Chondrocyte (in vitro differentiated cells): ENCODE measurements around the gene CCDC137. TPM values are rescaled to one million over a fixed set of nuclear protein-coding genes. Genes with fewer than 3 reads are reported as not detected.
A peak's percentile ranks its signal among the peaks of the same experiment; 100 is the strongest.
"Not testable (repeated sequence)": the region's sequence is repeated elsewhere in the genome, so short reads cannot be mapped to it uniquely, and the experiment has no call there.

Source experiments
- DNase-seq: peaks from one replicate; pipeline ENCODE4 v3.0.0; 2021; ENCODE audit warnings: mixed read lengths, low spot score
- H3K27ac Mint-ChIP-seq: one replicate; pipeline ENCODE4 v1.8.0; 2021; ENCODE audit warnings: mild to moderate bottlenecking, moderate library complexity, mixed read lengths; ENCODE audit not compliant: unreplicated experiment
- H3K27me3 Mint-ChIP-seq: 2 replicates; pipeline ENCODE4 v1.8.0; 2021; ENCODE audit warnings: low read depth, mixed read lengths
- H3K36me3 Mint-ChIP-seq: 2 replicates; pipeline ENCODE4 v1.8.0; 2021; ENCODE audit warnings: low read depth, mixed read lengths
- H3K4me1 Mint-ChIP-seq: 2 replicates; pipeline ENCODE4 v1.8.0; 2021; ENCODE audit warnings: low read depth, mild to moderate bottlenecking, mixed read lengths
- H3K4me3 Mint-ChIP-seq: one replicate; pipeline ENCODE4 v1.8.0; 2021; ENCODE audit warnings: mild to moderate bottlenecking, moderate library complexity, mixed read lengths; ENCODE audit not compliant: unreplicated experiment
- H3K9me3 Mint-ChIP-seq: 2 replicates; pipeline ENCODE4 v1.8.0; 2021; ENCODE audit warnings: low read depth, mixed read lengths
- long read RNA-seq: library from polyadenylated mRNA; stranded (forward); transcript quantifications from one replicate; pipeline ENCODE4 v2.0.0, GENCODE V29; 2021
- total RNA-seq: library from RNA; stranded (reverse); gene quantifications from 3 replicates; pipeline ENCODE4 v1.2.1, GENCODE V29; 2021
- TF ChIP-seq, protein P1 (sequence below): fragments of 200-600 bp; sonication (generic); IDR thresholded peaks from 2 replicates; pipeline ENCODE4 v1.5.0; 2021; ENCODE audit warnings: antibody characterized with exemption, mild to moderate bottlenecking, moderate library complexity

CCDC137 gene
- 13.8 to 19.1 TPM (median 15.4 TPM) in 3 replicates for total RNA-seq
- long read RNA-seq, transcript CCDC137-201 (6 exons, 2,468 nt): major isoform, 37 of 39 reads
- long read RNA-seq, partial matches to known transcripts: 1 of 39 reads
- long read RNA-seq, other reads (novel, unspliced or antisense): 1 of 39 reads

DNA sequence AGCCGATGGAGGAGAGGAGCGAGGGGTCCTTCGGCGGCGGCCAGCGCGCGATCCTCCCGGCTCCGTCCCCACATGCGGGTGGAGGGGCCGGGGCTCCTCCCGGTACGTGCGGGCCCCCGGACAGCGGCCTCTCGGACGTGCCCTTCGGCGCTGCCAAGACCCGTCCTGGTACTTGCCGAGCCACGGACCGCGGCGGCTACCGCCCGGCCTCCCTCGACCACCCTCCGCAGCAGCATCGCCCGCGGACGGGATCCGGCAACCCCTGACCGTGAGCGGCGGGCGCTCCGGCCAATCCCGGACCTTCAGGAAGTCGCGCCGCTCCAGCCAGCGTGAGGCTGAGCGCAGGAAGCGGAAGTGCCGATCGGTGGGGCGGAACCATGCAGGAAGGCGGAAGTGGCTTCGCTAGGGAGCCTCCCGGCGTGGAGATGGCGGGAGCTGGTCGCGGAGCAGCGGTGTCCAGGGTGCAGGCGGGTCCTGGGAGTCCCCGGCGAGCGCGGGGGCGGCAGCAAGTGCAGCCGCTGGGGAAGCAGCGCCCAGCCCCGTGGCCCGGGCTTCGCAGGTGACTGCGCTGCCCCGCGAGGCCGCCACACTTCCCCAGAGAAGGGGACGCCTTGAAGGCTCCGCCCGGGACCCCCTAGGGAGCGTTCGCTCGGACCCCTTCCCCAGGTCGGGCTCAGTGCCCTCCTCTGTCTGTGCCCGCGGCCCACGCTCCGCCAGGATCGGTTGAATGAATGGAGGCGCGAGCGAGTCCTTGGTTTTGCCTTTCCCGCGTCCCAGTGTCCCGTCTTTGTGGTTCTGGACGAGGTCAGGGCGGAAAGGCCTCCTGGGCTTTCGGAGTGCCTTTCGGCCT is at the start of gene CCDC137, which contains the start of gene OXLD1:
Gene CCDC137, plus strand, starts transcription at position 396 of the 850 bp plus-strand sequence. Its CDS starts 30 bp downstream, at position 426.
Gene OXLD1, minus strand, starts transcription at position 264 of the 850 bp plus-strand sequence. Its CDS starts 28 bp downstream, at position 236.
- TF ChIP-seq, protein P1, sequence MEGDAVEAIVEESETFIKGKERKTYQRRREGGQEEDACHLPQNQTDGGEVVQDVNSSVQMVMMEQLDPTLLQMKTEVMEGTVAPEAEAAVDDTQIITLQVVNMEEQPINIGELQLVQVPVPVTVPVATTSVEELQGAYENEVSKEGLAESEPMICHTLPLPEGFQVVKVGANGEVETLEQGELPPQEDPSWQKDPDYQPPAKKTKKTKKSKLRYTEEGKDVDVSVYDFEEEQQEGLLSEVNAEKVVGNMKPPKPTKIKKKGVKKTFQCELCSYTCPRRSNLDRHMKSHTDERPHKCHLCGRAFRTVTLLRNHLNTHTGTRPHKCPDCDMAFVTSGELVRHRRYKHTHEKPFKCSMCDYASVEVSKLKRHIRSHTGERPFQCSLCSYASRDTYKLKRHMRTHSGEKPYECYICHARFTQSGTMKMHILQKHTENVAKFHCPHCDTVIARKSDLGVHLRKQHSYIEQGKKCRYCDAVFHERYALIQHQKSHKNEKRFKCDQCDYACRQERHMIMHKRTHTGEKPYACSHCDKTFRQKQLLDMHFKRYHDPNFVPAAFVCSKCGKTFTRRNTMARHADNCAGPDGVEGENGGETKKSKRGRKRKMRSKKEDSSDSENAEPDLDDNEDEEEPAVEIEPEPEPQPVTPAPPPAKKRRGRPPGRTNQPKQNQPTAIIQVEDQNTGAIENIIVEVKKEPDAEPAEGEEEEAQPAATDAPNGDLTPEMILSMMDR: no peak
- peak within 1 kb of the TSS; percentile 94 for H3K4me3 Mint-ChIP-seq
- peak; percentile 99 for DNase-seq
- H3K4me1 Mint-ChIP-seq: peaks cover 26% of the 10 kb centered on the region
- no peaks in the 10 kb centered on the region for H3K9me3 Mint-ChIP-seq
- no peaks in the 10 kb centered on the region for H3K27me3 Mint-ChIP-seq
- H3K27ac Mint-ChIP-seq: peak within 1 kb of the TSS; percentile 77
- H3K36me3 Mint-ChIP-seq: peaks cover 3% of the 10 kb centered on the region

DNA sequence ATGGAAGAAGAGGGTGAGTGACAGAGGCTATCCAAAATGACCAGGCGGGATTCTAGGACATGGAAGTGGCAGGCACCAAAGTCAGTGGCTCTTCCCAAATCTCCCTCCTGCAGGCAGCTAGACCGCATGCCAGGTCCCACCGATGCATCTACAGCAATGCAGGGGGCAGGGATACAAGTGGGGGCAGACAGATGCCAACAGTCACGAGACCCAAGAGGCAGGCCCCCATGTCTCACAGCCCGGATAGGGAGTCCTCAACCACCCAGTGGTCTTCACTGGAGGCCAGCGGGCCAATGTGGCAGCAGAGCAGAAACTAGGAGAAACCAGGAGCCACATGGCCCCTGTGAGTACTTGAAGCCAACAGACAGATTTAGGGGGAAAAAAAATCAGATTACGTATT is 49.7 kb upstream of the CCDC137 start:
- no peak for DNase-seq
- Mint-ChIP-seq H3K4me1 (peaks cover 24% of the 10 kb centered on the region), H3K9me3 (no peaks in the 10 kb centered on the region), H3K36me3 (peaks cover 34% of the 10 kb centered on the region), H3K27me3 (no peaks in the 10 kb centered on the region), H3K4me3 (no peak overlapping the region), H3K27ac (no peak overlapping the region)
- TF ChIP-seq, protein P1: no peak

GRCh38 chr17:81618307-81618706 is 48.2 kb upstream of the CCDC137 start:
- peaks cover 36% of the 10 kb centered on the region for H3K36me3 Mint-ChIP-seq
- H3K4me1 Mint-ChIP-seq: peaks cover 24% of the 10 kb centered on the region
- not testable (repeated sequence) for H3K27me3 Mint-ChIP-seq, H3K4me3 Mint-ChIP-seq, H3K9me3 Mint-ChIP-seq, H3K27ac Mint-ChIP-seq, DNase-seq

DNA sequence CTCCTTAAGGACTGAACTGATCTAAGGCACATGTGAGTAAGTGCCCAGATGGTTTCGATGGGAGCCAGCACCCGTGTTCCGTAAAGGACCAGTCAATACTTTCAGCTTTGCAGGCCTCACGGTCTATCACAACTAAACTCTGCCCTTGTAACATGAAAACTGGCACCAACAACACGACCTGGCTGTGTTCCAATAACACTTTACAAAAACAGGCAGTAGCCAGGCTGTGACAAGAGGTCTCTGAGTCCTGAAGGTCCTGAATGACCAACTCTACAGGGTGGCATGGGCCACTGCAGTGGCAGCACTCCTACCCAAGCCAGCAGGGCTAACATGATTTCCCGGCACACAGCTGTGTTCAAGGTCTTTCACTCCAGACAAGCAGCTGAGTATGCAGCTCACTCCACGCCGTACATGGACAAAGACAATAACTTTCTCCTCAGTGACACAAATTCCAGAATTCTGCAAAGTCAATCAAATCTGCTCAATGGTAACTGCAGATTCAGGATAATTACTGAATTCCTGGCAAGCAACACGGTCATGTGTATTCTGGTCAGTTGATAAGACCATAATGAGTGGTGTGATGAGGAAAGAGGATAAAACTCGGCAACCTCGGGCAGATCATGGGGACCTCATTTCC is 44.9 kb upstream of the CCDC137 start:
- no peak overlapping the region for H3K27ac Mint-ChIP-seq
- peaks cover 50% of the 10 kb centered on the region for H3K36me3 Mint-ChIP-seq
- no peaks in the 10 kb centered on the region for H3K27me3 Mint-ChIP-seq
- TF ChIP-seq, protein P1: no peak
- DNase-seq: no peak
- no peak overlapping the region for H3K4me3 Mint-ChIP-seq
- no peaks in the 10 kb centered on the region for H3K4me1 Mint-ChIP-seq
- no peaks in the 10 kb centered on the region for H3K9me3 Mint-ChIP-seq

GRCh38 chr17:81630274-81630673 is 36.3 kb upstream of the CCDC137 start:
- H3K36me3 Mint-ChIP-seq: peaks cover 25% of the 10 kb centered on the region
- H3K27ac Mint-ChIP-seq: no peak overlapping the region
- TF ChIP-seq, protein P1: no peak

More at GRCh38 chr17:81630274-81630673, 36.3 kb upstream of the CCDC137 start:
- H3K4me1 Mint-ChIP-seq: peaks cover 8% of the 10 kb centered on the region
- H3K4me3 Mint-ChIP-seq: no peak overlapping the region
- DNase-seq: no peak
- no peaks in the 10 kb centered on the region for H3K9me3 Mint-ChIP-seq
- H3K27me3 Mint-ChIP-seq: no peaks in the 10 kb centered on the region
